Esophagus squamous epithelium (tissue), 5 donors: ENCODE results near the gene GPR83. TPM values are rescaled to one million over a fixed set of nuclear protein-coding genes. Genes with fewer than 3 reads are reported as not detected.

ENCODE experiments used
- DNase-seq: peaks from one replicate; lab custom pipeline; 2025; lab: John Stamatoyannopoulos, UW
- H3K27ac ChIP-seq, 4 donors: fragments of 200-600 bp; sonication (generic); one replicate each; pipeline ENCODE4 v1.5.1; 2016 to 2019; ENCODE audit warnings: mild to moderate bottlenecking in 1 of 4
- H3K27me3 ChIP-seq, 4 donors: fragments of 200-600 bp; sonication (generic); 1 replicate in 3 of 4; 2 replicates in 1 of 4; pipeline versions ENCODE4 v1.5.1 to v1.6.0; 2017 to 2021; ENCODE audit warnings: antibody characterized with exemption in 1 of 4
- H3K36me3 ChIP-seq, 3 donors: fragments of 200-600 bp; sonication (generic); one replicate each; pipeline ENCODE4 v1.5.1; 2016 to 2019
- H3K4me1 ChIP-seq, 3 donors: fragments of 200-600 bp; sonication (generic); one replicate each; pipeline ENCODE4 v1.5.1; 2017 to 2019
- H3K4me3 ChIP-seq, 4 donors: fragments of 200-600 bp; sonication (generic); 1 replicate in 3 of 4; 2 replicates in 1 of 4; pipeline ENCODE4 v1.5.1; 2016 to 2019; ENCODE audit warnings: mild to moderate bottlenecking in 2 of 4, moderate library complexity in 1 of 4
- H3K9me3 ChIP-seq, 3 donors: fragments of 200-600 bp; sonication (generic); one replicate each; pipeline ENCODE4 v1.5.1; 2016 to 2019
- POLR2A ChIP-seq, 4 donors: fragments of 450-650 bp; IDR thresholded peaks; one replicate each; pipeline ENCODE4 v1.6.1; 2017; ENCODE audit warnings: antibody characterized with exemption in 4 of 4, mild to moderate bottlenecking in 4 of 4, moderate library complexity in 3 of 4
- WGBS, 2 donors: methylation state at CpG; one replicate each; pipeline ENCODE4 v1.1.5; 2018; 5-methylcytosine and 5-hydroxymethylcytosine counted together
- intact Hi-C: fragments of 100-400 bp; cut with DNase I; formaldehyde crosslinking; loops from one replicate; pipeline ENCODE4 v1.15.0; 2022
- total RNA-seq, 4 donors: library from RNA; depleted of rRNA; stranded (reverse); fragments of >200 nt; gene quantifications; one replicate each; pipeline ENCODE4 v1.1.0, GENCODE V29; 2016
- TF ChIP-seq, protein P1 (sequence below), 6 experiments: fragments of 450-650 bp in 4 of 6; fragments of 200-600 bp in 2 of 6; sonication (generic) in 2 of 6; IDR thresholded peaks; one replicate each; pipeline ENCODE4 v1.5.1; 2016 to 2019; ENCODE audit warnings: antibody characterized with exemption in 6 of 6, mild to moderate bottlenecking in 4 of 6, moderate library complexity in 4 of 6
- donor health status: DM: yes; HTN: yes; CAD: no.

GPR83 gene
- total RNA-seq, 4 donors from 2014 or later = not detected

DNA sequence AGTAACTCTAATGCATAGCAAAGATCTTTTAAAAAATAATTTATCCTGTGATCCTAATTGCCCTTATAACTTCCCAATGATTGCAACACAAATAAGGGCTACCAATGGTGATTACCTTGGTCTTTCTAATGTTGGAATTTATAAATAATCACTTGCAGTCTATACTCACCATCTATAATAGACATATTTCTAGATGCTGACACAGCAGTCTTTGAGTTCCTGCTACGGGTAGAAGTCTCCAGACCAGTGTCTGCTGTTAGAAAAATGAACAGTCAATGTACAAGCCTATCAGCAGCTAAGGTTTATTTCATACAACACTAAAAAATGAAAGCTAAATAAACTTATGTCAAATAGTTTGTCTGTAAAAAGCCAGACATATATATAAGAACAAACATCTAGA lies 44.4 kb upstream of the GPR83 start:
- DNase-seq = no peak
- WGBS, 2 donors = 76 to 88% methylated on average over 1 of the region's 1 CpG
- no peaks in the 10 kb centered on the region for H3K27me3 ChIP-seq
- H3K4me3 ChIP-seq = no peak overlapping the region
- no peaks in the 10 kb centered on the region for H3K9me3 ChIP-seq
- peaks cover 0 to 70% (median 0%) of the 10 kb centered on the region in 3 donors for H3K36me3 ChIP-seq
- TF ChIP-seq POLR2A (IDR thresholded peaks at IDR 0.05) = no peak
- TF ChIP-seq, protein P1, sequence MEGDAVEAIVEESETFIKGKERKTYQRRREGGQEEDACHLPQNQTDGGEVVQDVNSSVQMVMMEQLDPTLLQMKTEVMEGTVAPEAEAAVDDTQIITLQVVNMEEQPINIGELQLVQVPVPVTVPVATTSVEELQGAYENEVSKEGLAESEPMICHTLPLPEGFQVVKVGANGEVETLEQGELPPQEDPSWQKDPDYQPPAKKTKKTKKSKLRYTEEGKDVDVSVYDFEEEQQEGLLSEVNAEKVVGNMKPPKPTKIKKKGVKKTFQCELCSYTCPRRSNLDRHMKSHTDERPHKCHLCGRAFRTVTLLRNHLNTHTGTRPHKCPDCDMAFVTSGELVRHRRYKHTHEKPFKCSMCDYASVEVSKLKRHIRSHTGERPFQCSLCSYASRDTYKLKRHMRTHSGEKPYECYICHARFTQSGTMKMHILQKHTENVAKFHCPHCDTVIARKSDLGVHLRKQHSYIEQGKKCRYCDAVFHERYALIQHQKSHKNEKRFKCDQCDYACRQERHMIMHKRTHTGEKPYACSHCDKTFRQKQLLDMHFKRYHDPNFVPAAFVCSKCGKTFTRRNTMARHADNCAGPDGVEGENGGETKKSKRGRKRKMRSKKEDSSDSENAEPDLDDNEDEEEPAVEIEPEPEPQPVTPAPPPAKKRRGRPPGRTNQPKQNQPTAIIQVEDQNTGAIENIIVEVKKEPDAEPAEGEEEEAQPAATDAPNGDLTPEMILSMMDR (IDR thresholded peaks at IDR 0.05) = no peak
- H3K4me1 ChIP-seq = peaks cover 0 to 9% (median 3%) of the 10 kb centered on the region in 3 donors
- H3K27ac ChIP-seq = no peak overlapping the region
- intact Hi-C loops = no loop called here

DNA sequence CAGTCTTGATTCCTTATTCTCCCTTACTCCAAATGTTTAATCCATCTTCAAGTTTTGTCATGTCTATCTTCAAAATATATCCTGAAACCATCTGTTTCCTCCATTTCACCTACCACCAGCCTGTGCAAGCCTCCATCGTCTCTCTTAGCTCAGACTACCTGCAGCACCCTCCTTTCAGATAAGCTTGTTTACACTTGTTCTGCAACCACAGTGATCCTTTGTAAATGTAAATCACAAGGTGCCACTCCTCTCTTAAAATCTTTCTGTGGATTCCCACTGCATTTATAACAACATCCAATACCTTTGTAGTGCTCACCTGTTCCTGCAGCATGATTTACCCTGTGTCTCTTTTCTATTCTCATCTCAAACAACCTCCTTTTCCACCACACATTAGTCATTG lies 31.8 kb upstream of the GPR83 start:
- no peaks in the 10 kb centered on the region for H3K4me1 ChIP-seq
- TF ChIP-seq, protein P1 (IDR thresholded peaks at IDR 0.05) = no peak
- no peak for TF ChIP-seq POLR2A (IDR thresholded peaks at IDR 0.05)
- H3K36me3 ChIP-seq = peaks cover 0 to 80% (median 8%) of the 10 kb centered on the region in 3 donors
- WGBS, 2 donors = 8 to 38% methylated on average over 1 of the region's 1 CpG
- peaks cover 0 to 8% (median 0%) of the 10 kb centered on the region in 3 donors for H3K9me3 ChIP-seq
- DNase-seq = no peak
- intact Hi-C loops = no loop called here
- no peaks in the 10 kb centered on the region for H3K27me3 ChIP-seq
- no peak overlapping the region for H3K4me3 ChIP-seq
- no peak overlapping the region for H3K27ac ChIP-seq

DNA sequence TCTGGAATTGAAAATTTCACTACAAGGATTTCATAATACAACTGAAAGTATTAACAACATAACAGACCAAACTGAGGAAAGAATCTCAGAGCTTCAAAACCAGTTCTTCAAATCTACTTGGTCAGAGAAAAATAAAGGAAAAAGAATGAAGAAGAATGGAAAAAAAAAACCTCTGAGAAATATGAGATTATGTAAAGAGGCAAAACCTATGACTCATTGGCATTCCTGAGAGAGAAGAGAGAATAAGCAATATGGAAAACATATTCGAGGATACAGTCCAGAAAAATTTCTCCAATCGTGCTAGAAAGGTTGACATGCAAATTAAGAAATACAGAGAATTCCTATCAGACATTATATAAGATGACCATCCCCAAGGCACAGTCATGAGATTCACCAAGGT lies 23.4 kb upstream of the GPR83 start:
- intact Hi-C loops = no loop called here
- 55 to 63% methylated on average over 2 of the region's 2 CpGs for WGBS, 2 donors
- peaks cover 0 to 90% (median 5%) of the 10 kb centered on the region in 3 donors for H3K36me3 ChIP-seq
- peaks cover 0 to 8% (median 0%) of the 10 kb centered on the region in 3 donors for H3K9me3 ChIP-seq
- TF ChIP-seq, protein P1 (IDR thresholded peaks at IDR 0.05) = no peak
- TF ChIP-seq POLR2A (IDR thresholded peaks at IDR 0.05) = no peak
- no peaks in the 10 kb centered on the region for H3K4me1 ChIP-seq
- H3K4me3 ChIP-seq = no peak overlapping the region
- H3K27ac ChIP-seq = no peak overlapping the region
- no peaks in the 10 kb centered on the region for H3K27me3 ChIP-seq
- DNase-seq = no peak

DNA sequence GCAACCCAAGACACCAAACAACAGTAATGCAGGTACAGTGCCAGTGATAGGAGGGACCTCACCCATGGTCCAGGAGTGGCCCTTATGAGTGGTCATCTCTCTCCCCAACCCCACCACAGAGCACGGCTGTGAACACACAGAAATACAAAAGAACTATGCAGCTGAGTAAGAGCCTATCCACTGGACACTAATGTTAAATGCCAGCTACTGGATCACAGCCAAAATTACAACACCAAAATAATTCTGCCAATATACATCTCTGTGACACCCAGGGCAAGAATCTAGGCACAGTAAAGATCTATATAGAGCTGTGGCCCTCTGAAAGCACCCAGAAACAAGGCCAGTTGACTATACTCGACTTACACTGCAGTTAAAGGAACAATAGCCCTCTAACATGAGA lies 22.8 kb upstream of the GPR83 start:
- Histone ChIP-seq H3K27me3 (no peaks in the 10 kb centered on the region), H3K4me3 (no peak overlapping the region), H3K27ac (no peak overlapping the region), H3K4me1 (no peaks in the 10 kb centered on the region), H3K9me3 (peaks cover 0 to 8% (median 0%) of the 10 kb centered on the region in 3 donors), H3K36me3 (peaks cover 0 to 88% (median 0%) of the 10 kb centered on the region in 3 donors)
- DNase-seq = no peak
- intact Hi-C loops = no loop called here
- no peak for TF ChIP-seq POLR2A (IDR thresholded peaks at IDR 0.05)
- TF ChIP-seq, protein P1 (IDR thresholded peaks at IDR 0.05) = no peak
- 52 to 86% methylated on average over 1 to 2 of the region's 2 CpGs for WGBS, 2 donors

DNA sequence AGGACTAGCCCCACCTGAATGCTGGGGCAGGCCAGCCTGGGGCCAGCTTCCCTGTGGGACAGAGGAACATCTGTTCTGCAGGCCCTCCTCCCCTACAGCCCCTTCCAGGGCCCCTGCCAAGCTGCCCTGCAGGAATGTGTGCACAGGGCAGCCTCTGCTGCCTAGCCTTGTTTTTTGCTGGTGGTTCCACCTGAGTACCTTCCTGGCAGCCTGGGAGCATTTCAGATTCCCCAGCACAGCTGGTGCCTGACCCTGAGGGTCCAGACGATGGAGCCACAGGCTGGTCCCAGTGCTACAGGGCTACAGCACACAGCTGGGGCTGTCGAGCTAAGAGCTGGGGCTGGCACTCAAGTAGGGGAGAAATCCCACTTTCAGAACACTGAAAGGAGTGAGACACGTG lies 22.3 kb upstream of the GPR83 start:
- no peaks in the 10 kb centered on the region for H3K4me1 ChIP-seq
- H3K4me3 ChIP-seq = no peak overlapping the region
- DNase-seq = no peak
- H3K9me3 ChIP-seq = peaks cover 0 to 3% (median 0%) of the 10 kb centered on the region in 3 donors
- 80% methylated on average over 1 of the region's 3 CpGs; no CpG with 5 or more reads in 1 of the 2 donors for WGBS, 2 donors
- TF ChIP-seq POLR2A (IDR thresholded peaks at IDR 0.05) = no peak
- TF ChIP-seq, protein P1 (IDR thresholded peaks at IDR 0.05) = no peak
- H3K27me3 ChIP-seq = no peaks in the 10 kb centered on the region
- H3K36me3 ChIP-seq = peaks cover 0 to 88% (median 0%) of the 10 kb centered on the region in 3 donors
- intact Hi-C loops = no loop called here
- no peak overlapping the region for H3K27ac ChIP-seq
